NCI-H345 (cell line): ENCODE measurements around the gene ZNF555.

Source experiments
- DNase-seq: peaks from one replicate; lab custom pipeline; 2025; lab: John Stamatoyannopoulos, UW

ZNF555 gene

GRCh38 chr19:2824129-2824528 is 17.1 kb upstream of the ZNF555 start:
- no peak for DNase-seq

DNA sequence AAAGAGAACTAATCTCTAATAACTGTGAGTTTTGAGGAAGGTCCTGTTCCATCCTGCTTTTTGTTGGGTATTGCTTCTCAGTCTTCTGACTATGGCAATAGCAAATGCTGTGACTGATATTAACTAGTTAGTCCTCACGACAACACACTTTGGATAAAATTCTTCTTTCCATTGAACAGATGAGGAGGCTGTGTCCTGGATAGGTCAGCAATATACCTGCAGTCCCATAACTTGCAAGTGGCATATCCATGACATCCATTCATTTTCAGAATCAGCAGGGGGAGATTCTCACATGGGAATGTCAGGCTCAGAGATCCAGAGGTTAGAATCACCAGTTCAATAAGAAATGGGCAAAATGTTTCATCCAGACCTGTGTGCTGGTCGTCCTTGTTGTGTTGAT is 14.3 kb upstream of the ZNF555 start:
- no peak for DNase-seq

DNA sequence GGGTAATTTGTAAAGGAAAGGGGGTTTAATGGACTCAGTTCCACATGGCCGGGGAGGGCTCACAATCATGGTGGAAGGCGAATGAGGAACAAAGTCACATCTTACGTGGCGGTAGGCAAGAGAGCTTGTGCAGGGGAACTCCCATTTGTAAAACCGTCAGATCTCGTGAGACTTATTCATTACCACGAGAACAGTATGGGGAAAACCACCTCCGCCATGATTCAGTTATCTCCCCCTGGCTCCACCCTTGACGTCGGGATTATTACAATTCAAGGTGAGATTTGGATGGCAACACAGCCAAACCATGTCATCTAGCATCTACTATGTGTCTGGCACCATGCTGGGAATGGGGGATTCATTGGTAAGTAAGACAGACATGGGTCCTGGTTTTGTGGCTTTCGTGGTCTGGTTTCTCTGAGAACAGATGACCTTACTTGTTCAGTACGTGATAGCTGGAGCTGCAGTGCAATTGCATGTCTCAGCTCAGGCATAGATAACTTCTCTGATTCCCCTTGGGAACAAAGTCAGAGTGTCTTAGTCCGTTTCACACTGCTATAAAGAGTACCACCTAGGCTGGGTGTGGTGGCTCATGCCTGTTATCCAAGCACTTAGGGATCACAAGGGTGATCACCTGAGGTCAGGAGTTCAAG is 13.3 kb upstream of the ZNF555 start:
- no peak for DNase-seq

GRCh38 chr19:2834294-2834871 is 6.9 kb upstream of the ZNF555 start:
- no peak for DNase-seq

DNA sequence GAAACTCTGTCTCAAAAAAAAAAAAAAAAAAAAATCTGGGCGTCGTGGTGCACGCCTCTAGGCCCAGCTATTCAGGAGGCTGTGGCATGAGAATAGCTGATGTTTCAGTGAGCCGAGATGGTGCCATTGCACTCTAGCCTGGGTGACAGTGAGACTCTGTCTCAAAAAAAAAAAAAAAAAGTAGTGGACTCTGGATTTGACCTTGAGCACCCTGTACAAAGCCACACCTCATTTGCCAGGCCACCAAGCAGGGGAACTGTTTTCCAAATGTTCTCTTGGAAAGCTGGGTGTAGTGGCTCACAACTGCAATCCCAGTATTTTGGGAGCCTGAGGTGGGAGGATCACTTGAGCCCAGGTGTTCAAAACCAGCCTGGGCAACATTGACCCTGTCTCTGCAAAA is 3.8 kb upstream of the ZNF555 start:
- no peak for DNase-seq

DNA sequence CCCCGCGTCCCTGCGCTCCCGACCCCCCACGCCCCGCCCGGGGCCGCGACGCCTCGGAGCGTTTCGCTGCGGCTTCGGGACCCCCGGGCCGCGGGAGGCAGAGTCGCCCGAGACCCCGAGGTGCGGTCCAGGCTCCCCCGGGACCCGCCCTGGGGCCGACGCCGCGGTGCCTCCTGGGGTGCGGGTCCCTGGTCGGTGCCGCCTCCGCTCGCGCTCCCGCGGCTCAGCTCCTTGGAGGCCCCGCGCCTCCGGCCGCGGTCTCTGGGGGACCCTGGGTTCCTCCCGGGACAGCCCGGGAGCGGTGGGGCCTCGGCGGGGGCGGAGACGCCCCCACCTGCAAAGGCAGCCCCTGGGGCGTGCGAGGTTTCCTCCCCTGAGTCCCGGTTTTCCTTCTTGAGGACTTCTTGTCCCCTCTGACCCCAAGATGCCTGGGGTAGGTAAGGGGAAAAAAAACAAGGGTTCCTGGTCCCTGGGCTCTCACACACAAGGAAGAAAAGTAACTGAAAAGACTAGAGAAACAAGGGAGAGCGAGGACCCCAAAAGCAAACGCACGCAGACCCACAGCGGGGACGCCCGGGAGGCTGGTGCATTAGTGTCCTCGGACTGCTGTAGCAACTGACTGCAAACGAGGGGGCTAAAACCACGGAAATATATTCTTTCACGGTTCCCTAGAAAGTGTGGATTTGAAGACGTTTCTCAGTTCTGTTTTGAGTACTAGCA is 740 bp downstream of the ZNF555 start:
- no peak for DNase-seq

GRCh38 chr19:2845107-2845506 is 3.8 kb downstream of the ZNF555 start:
- no peak for DNase-seq

- DNase-seq, result no peak
Measured at GRCh38 chr19:2846180-2846894, 5.1 kb downstream of the ZNF555 start.

DNA sequence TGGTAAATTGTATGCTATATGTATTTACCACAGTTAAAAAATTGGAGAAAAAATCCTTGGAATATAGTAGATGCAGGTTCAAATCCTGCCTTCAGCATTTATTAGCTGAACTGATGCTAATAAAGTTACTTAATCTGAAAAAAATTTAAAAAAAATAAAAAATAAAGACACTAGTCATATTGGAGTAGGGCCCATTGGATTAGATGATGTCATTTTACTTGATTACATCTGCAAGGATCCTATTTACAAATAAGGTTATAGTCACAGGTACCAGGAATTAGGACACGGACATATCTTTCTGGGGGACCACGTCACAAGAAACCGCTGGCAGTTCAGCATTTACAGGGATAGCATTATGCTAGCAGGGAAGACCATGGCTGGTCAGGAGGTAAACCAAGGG is 6.2 kb downstream of the ZNF555 start:
- DNase-seq, result no peak

DNA sequence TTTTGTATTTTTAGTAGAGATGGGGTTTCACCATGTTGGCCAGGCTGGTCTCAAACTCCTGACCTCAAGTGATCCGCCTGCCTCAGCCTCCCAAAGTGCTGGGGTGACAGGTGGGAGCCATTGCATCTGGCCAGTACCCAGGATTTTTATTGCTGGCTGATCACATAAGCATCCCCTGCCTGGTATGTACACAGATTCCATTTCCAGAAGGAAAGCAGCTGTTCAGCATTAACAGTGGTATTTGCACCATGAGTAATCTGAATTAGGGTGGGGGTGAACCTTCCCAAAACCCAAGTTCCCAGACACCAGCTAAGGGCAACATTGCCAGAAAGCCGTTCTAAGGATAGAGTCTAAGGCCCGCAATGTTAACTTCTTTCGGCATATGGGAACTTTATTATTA is 7.3 kb downstream of the ZNF555 start:
- DNase-seq, result no peak

- DNase-seq, result no peak
Measured at GRCh38 chr19:2850256-2850925, 9.1 kb downstream of the ZNF555 start.

DNA sequence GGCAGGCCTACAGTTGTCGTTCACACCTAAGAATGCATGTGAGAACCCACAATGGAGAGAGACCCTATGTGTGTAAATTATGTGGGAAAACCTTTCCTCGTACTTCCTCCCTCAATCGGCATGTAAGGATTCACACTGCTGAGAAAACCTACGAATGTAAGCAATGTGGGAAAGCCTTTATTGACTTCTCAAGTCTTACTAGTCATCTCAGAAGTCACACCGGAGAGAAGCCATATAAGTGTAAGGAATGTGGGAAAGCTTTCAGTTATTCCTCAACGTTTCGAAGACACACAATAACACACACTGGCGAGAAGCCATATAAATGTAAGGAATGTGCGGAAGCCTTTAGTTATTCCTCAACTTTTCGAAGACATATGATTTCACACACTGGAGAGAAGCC is 11.3 kb downstream of the ZNF555 start:
- DNase-seq, result no peak

- DNase-seq, result no peak
Measured at GRCh38 chr19:2853015-2853606, 11.8 kb downstream of the ZNF555 start.

- DNase-seq, result no peak
Measured at GRCh38 chr19:2854849-2855248, 13.6 kb downstream of the ZNF555 start.

- DNase-seq, result no peak
Measured at GRCh38 chr19:2856457-2857050, 15.3 kb downstream of the ZNF555 start.

DNA sequence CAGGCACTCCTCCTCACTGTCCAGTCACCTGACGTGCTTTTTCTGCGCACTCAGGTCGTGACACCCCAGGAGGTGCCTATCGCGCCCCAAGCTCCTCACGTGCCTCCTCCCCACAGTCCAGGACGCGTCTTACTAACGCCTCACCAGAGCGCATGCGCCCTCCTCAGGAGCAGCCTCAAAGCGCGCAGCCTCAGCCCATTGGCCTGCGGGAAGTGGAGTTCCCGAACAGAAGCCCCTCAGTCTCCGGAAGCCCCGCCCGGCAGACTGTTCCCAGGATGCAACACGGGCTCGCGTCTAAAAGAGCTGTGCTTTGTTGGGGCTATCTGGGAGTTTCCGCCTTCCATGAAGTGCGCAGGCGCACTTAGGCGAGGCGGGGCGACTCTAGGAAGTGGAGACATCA is 17.6 kb downstream of the ZNF555 start:
- DNase-seq, result no peak

GRCh38 chr19:2863816-2864215 is 22.5 kb downstream of the ZNF555 start:
- no peak for DNase-seq

DNA sequence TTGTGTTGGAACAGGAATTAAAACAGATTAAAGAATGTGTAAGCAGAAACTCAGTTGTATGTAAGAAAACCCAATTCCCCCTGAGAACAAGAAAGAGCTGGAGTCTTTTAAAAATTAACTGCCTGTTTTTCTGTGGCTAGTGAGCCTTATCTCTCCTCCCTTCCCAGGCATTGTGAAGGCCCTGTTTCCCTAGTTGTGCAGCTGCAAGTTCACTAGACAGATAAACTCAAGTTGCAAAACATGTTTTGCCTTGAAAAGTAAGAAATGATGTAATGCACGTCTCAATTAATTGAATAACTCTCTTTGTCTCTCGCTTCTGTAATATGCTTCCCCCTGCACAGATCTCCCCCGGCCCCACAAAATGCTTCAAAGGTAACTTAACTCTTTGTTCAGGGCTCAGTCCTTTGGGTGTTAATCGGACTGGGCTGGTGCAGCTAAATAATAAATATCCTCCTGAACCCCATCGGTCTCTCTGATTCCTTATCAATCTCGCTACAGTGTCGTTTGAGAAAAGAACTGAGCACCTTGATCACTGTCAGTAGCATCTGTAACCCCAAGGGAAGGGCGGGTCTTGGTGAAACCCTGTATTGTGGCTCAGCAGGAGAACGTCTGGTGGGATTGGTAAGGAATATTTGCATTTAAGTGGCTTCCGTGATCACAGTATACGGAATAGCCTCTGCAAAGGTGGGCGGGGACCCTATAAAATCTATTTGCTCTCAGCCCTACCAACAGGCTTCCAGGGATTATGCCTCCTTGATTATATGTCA is 24.2 kb downstream of the ZNF555 start:
- no peak for DNase-seq

DNA sequence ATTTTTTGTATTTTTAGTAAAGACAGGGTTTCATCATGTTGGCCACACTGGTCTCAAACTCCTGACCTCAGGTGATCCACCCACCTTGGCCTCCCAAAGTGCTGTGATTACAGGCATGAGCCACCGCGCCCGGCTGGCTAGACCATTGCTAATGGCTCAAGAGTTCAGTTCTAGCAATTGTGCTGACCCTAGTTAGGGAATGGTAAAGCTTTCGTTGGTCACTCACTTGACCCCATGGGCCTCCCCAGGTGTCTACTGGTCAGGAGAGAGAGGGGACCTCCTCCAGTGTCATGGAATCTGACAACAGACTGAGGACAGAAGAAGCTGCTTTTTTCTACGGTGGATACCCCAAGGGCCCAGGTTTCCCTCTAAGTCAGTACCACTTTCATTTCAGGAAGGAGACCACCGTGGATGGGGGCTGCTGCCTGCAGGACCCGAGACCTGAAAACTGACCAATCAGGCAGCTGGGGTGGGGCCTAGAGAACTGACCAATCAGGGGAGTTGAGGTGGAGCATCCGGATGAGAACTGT is 25.3 kb downstream of the ZNF555 start:
- no peak for DNase-seq
